Spleen (tissue), 7 donors: Measurements from ENCODE around the gene AQP1.

ENCODE experiments used
- POLR2A ChIP-seq, 3 donors: fragments of 450-650 bp; IDR thresholded peaks; one replicate each; pipeline ENCODE4 v1.5.1; 2017; ENCODE audit warnings: antibody characterized with exemption in 3 of 3, mild to moderate bottlenecking in 1 of 3
- TF ChIP-seq, protein P1 (sequence below), 11 experiments: fragments of 200-600 bp in 7 of 11; fragments of 450-650 bp in 4 of 11; sonication (generic) in 4 of 11; IDR thresholded peaks in 8 of 11; conservative IDR thresholded peaks in 3 of 11; 1 replicate in 7 of 11; 2 replicates in 4 of 11; pipeline versions ENCODE4 v1.4.0 to v1.8.0; 2016 to 2021; ENCODE audit warnings: antibody characterized with exemption in 11 of 11, inconsistent platforms in 4 of 11, mild to moderate bottlenecking in 1 of 11
- donor health status: DM: no; HTN: no; CAD: no; lungs with moderate emphysema.
- donor health status: DM: no; HTN: no; CAD: no.
- donor health status: DM: no; HTN: no; CAD: no.

DNA sequence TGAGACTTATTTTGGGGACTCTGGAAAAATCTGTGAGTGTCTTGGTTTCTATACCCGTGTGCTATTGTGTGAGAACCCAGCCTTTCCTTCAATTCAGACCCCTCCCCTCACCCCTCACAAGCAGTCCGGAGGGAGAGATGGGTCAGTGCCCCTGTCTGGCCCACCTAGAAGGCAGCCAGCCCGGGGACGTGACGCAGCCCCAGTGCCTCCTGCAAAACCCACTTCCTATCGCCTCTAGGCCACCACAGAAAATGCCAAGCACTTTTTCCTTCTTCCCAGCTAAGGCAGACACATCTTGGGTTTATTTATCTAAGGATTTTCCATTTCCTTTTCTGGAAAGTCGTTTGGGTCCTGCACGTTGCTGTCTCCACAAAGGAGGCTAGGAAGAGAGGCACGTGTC is 11.6 kb upstream of the AQP1 start:
- no peak for TF ChIP-seq POLR2A (IDR thresholded peaks at IDR 0.05)
- TF ChIP-seq, protein P1, sequence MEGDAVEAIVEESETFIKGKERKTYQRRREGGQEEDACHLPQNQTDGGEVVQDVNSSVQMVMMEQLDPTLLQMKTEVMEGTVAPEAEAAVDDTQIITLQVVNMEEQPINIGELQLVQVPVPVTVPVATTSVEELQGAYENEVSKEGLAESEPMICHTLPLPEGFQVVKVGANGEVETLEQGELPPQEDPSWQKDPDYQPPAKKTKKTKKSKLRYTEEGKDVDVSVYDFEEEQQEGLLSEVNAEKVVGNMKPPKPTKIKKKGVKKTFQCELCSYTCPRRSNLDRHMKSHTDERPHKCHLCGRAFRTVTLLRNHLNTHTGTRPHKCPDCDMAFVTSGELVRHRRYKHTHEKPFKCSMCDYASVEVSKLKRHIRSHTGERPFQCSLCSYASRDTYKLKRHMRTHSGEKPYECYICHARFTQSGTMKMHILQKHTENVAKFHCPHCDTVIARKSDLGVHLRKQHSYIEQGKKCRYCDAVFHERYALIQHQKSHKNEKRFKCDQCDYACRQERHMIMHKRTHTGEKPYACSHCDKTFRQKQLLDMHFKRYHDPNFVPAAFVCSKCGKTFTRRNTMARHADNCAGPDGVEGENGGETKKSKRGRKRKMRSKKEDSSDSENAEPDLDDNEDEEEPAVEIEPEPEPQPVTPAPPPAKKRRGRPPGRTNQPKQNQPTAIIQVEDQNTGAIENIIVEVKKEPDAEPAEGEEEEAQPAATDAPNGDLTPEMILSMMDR (IDR thresholded peaks at IDR 0.05 in 8 of 11, conservative IDR thresholded peaks at IDR 0.05 in 3 of 11), result no peak
